Measurements from ENCODE around the gene LINGO3.

Gene LINGO3

DNA sequence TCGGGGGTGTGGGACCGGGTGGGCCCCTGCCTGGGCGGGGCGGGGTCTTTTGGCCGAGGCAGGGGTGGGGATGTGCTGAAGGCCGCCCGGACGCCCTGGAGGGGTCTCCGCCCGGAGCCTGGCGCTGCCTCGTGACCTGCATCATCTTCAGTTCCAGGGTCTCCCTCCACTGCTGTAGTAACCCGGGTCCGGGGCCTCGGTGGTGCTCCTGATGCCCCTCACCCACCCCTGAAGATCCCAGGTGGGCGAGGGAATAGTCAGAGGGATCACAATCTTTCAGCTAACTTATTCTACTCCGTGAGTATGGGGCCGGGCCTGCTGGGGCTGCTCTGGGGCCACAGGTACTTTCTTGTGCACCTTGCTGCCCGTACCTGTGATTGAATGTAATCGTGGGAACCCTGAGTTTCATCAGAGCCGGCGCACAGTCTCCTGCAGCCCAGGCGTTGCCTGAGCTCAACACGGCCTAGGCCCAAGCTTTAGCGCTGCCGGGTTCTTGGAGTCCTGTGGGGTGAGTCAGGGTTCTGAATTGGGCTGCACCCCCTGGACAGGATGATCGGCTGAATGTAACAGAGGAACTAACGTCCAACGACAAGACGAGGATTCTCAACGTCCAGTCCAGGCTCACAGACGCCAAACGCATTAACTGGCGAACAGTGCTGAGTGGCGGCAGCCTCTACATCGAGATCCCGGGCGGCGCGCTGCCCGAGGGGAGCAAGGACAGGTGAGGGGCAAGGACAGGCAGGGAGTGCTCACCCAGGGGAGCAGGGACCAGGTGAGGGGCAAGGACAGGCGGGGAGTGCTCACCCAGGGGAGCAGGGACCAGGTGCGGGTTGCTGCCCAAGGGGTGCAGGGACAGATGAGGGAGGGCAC lies 36.5 kb downstream of the LINGO3 start:
- ChIA-PET CTCF (interaction anchor here (0.5 to 1.2 kb wide), 8 partner anchors 10 to 365 kb away, joined by 3 to 6 read pairs (median 4); no protein-coding TSS in a partner anchor), POLR2A (interaction anchor here (1.1 to 3.4 kb wide), 2 partner anchors 57 to 205 kb away, joined by 4 to 18 read pairs; partner anchors contain the start of genes GADD45B, LSM7 and SPPL2B)
- H3K27ac ChIP-seq (ENCODE audit: extremely low read depth, low read depth, low read length) = peak overlapping the region; percentile 98
- H3K4me3 ChIP-seq (ENCODE audit: low read depth, low read length) = peak overlapping the region; percentile 99
- H3K4me1 ChIP-seq (ENCODE audit: control insufficient read depth, insufficient read depth, low read length) = 0 out of 2 replicates have a peak, but pooled peaks cover 5% of the 10 kb centered on the region
- H3K36me3 ChIP-seq (ENCODE audit: control insufficient read depth in 2 of 2, insufficient read depth in 1 of 2, low read length in 2 of 2) = peaks cover 6 to 32% of the 10 kb centered on the region in 2 experiments; a peak in 2 of 3 replicates
- no peaks in the 10 kb centered on the region for H3K9me3 ChIP-seq (ENCODE audit: control insufficient read depth, insufficient read depth, low read depth, low read length)
- TF ChIP-seq ZNF202 (tag by site-specific recombination; IDR thresholded peaks at IDR 0.05; ENCODE audit: borderline replicate concordance) (no peak), SP3 (tag by site-specific recombination; IDR thresholded peaks at IDR 0.05) (peak; percentile 26), ZNF658 (tag by site-specific recombination; IDR thresholded peaks at IDR 0.05) (no peak), KLF8 (tag by site-specific recombination; IDR thresholded peaks at IDR 0.05) (peak; percentile 85; the same call in 1 of the 2 replicates), PRDM1 (tag by site-specific recombination; IDR thresholded peaks at IDR 0.05) (no peak), KLF7 (tag by site-specific recombination; IDR thresholded peaks at IDR 0.05; ENCODE audit: borderline replicate concordance) (no peak), ZXDB (tag by site-specific recombination; IDR thresholded peaks at IDR 0.05) (peak; percentile 31; the same call in 1 of the 2 replicates), GLIS2 (tag by site-specific recombination; IDR thresholded peaks at IDR 0.05) (peak; percentile 90), ZNF473 (tag by site-specific recombination; IDR thresholded peaks at IDR 0.05) (no peak), OSR2 (tag by site-specific recombination; IDR thresholded peaks at IDR 0.05) (no peak), GFI1B (tag by site-specific recombination; IDR thresholded peaks at IDR 0.05) (no peak), ZSCAN16 (tag by site-specific recombination; IDR thresholded peaks at IDR 0.05) (no peak), KLF9 (tag by site-specific recombination; IDR thresholded peaks at IDR 0.05; ENCODE audit: low read depth) (peak; percentile 1; the same call in 1 of the 2 replicates), ZFP69B (tag by site-specific recombination; IDR thresholded peaks at IDR 0.05) (no peak), ZNF335 (tag by site-specific recombination; conservative IDR thresholded peaks at IDR 0.05) (no peak), ZNF501 (tag by site-specific recombination; IDR thresholded peaks at IDR 0.05) (no peak), BCL11B (tag by site-specific recombination; IDR thresholded peaks at IDR 0.05; ENCODE audit: low read depth) (no peak), ZFP37 (tag by site-specific recombination; IDR thresholded peaks at IDR 0.05) (no peak), ZNF155 (tag by site-specific recombination; IDR thresholded peaks at IDR 0.05) (no peak), MEIS1 (CRISPR knock-in tag; IDR thresholded peaks at IDR 0.05; ENCODE audit: borderline replicate concordance) (no peak), EGR2 (tag by site-specific recombination; IDR thresholded peaks at IDR 0.05; ENCODE audit: low read depth) (no peak), MZF1 (tag by site-specific recombination; IDR thresholded peaks at IDR 0.05; ENCODE audit: borderline replicate concordance) (no peak), ZNF23 (tag by site-specific recombination; IDR thresholded peaks at IDR 0.05; ENCODE audit: borderline replicate concordance) (no peak)
- TF ChIP-seq, protein P1, sequence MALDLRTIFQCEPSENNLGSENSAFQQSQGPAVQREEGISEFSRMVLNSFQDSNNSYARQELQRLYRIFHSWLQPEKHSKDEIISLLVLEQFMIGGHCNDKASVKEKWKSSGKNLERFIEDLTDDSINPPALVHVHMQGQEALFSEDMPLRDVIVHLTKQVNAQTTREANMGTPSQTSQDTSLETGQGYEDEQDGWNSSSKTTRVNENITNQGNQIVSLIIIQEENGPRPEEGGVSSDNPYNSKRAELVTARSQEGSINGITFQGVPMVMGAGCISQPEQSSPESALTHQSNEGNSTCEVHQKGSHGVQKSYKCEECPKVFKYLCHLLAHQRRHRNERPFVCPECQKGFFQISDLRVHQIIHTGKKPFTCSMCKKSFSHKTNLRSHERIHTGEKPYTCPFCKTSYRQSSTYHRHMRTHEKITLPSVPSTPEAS (tag by site-specific recombination; IDR thresholded peaks at IDR 0.05) = no peak
- TF ChIP-seq, protein P2, sequence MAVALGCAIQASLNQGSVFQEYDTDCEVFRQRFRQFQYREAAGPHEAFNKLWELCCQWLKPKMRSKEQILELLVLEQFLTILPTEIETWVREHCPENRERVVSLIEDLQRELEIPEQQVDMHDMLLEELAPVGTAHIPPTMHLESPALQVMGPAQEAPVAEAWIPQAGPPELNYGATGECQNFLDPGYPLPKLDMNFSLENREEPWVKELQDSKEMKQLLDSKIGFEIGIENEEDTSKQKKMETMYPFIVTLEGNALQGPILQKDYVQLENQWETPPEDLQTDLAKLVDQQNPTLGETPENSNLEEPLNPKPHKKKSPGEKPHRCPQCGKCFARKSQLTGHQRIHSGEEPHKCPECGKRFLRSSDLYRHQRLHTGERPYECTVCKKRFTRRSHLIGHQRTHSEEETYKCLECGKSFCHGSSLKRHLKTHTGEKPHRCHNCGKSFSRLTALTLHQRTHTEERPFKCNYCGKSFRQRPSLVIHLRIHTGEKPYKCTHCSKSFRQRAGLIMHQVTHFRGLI (tag by site-specific recombination; IDR thresholded peaks at IDR 0.05) = no peak
- TF ChIP-seq, protein P3, sequence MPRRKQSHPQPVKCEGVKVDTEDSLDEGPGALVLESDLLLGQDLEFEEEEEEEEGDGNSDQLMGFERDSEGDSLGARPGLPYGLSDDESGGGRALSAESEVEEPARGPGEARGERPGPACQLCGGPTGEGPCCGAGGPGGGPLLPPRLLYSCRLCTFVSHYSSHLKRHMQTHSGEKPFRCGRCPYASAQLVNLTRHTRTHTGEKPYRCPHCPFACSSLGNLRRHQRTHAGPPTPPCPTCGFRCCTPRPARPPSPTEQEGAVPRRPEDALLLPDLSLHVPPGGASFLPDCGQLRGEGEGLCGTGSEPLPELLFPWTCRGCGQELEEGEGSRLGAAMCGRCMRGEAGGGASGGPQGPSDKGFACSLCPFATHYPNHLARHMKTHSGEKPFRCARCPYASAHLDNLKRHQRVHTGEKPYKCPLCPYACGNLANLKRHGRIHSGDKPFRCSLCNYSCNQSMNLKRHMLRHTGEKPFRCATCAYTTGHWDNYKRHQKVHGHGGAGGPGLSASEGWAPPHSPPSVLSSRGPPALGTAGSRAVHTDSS (tag by site-specific recombination; IDR thresholded peaks at IDR 0.05) = 0 out of 2 replicates have a peak, but pooled peaks have one; percentile 11
- TF ChIP-seq, protein P4, sequence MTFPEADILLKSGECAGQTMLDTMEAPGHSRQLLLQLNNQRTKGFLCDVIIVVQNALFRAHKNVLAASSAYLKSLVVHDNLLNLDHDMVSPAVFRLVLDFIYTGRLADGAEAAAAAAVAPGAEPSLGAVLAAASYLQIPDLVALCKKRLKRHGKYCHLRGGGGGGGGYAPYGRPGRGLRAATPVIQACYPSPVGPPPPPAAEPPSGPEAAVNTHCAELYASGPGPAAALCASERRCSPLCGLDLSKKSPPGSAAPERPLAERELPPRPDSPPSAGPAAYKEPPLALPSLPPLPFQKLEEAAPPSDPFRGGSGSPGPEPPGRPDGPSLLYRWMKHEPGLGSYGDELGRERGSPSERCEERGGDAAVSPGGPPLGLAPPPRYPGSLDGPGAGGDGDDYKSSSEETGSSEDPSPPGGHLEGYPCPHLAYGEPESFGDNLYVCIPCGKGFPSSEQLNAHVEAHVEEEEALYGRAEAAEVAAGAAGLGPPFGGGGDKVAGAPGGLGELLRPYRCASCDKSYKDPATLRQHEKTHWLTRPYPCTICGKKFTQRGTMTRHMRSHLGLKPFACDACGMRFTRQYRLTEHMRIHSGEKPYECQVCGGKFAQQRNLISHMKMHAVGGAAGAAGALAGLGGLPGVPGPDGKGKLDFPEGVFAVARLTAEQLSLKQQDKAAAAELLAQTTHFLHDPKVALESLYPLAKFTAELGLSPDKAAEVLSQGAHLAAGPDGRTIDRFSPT (tag by site-specific recombination; IDR thresholded peaks at IDR 0.05) = no peak
- TF ChIP-seq, protein P5, sequence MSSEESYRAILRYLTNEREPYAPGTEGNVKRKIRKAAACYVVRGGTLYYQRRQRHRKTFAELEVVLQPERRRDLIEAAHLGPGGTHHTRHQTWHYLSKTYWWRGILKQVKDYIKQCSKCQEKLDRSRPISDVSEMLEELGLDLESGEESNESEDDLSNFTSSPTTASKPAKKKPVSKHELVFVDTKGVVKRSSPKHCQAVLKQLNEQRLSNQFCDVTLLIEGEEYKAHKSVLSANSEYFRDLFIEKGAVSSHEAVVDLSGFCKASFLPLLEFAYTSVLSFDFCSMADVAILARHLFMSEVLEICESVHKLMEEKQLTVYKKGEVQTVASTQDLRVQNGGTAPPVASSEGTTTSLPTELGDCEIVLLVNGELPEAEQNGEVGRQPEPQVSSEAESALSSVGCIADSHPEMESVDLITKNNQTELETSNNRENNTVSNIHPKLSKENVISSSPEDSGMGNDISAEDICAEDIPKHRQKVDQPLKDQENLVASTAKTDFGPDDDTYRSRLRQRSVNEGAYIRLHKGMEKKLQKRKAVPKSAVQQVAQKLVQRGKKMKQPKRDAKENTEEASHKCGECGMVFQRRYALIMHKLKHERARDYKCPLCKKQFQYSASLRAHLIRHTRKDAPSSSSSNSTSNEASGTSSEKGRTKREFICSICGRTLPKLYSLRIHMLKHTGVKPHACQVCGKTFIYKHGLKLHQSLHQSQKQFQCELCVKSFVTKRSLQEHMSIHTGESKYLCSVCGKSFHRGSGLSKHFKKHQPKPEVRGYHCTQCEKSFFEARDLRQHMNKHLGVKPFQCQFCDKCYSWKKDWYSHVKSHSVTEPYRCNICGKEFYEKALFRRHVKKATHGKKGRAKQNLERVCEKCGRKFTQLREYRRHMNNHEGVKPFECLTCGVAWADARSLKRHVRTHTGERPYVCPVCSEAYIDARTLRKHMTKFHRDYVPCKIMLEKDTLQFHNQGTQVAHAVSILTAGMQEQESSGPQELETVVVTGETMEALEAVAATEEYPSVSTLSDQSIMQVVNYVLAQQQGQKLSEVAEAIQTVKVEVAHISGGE (tag by site-specific recombination; conservative IDR thresholded peaks at IDR 0.05; ENCODE audit: low read depth) = peak; percentile 31; the same call in 1 of the 2 replicates
